ENCODE measurements around the gene IL17RA.

GRCh38 chr22:17113600-17113999 is 28.8 kb downstream of the IL17RA start:
- TF ChIP-seq CTCF (IDR thresholded peaks at IDR 0.05) (no peak), POLR2AphosphoS5 (IDR thresholded peaks at IDR 0.05) (no peak)

Measured in upper lobe of left lung (tissue), 4 donors.